ENCODE results near the gene RUFY4.

- TF ChIP-seq TP53 (CRISPR knock-in tag; IDR thresholded peaks at IDR 0.05), result no peak
- TF ChIP-seq CEBPB (IDR thresholded peaks at IDR 0.05), result no peak
- TF ChIP-seq SMC3 (IDR thresholded peaks at IDR 0.05), result no peak
- no peak for TF ChIP-seq POLR2A (IDR thresholded peaks at IDR 0.05; ENCODE audit: low read length)
- TF ChIP-seq SREBF2 (IDR thresholded peaks at IDR 0.05), result no peak
- no peak for TF ChIP-seq JUN (IDR thresholded peaks at IDR 0.05)
- no peak for TF ChIP-seq CTCF (IDR thresholded peaks at IDR 0.05)
- TF ChIP-seq HDAC2 (IDR thresholded peaks at IDR 0.05), result no peak
- no peak for TF ChIP-seq KDM5A (IDR thresholded peaks at IDR 0.05)
- no peak for TF ChIP-seq RAD21 (conservative IDR thresholded peaks at IDR 0.05 in 1 of 2, IDR thresholded peaks at IDR 0.05 in 1 of 2)
- TF ChIP-seq REST (IDR thresholded peaks at IDR 0.05), result no peak
- TF ChIP-seq EP300 (IDR thresholded peaks at IDR 0.05), result no peak
- no peak for TF ChIP-seq MAX (IDR thresholded peaks at IDR 0.05)
- TF ChIP-seq PBX3 (IDR thresholded peaks at IDR 0.05), result no peak
Measured at GRCh38 chr2:218028189-218028495, 40.9 kb upstream of the RUFY4 start.

Measured in A549 (cell line).